ENCODE results near the gene DIS3L2. TPM values are rescaled to one million over a fixed set of nuclear protein-coding genes. Genes with fewer than 3 reads are reported as not detected.

DIS3L2 gene
- total and polyA plus RNA-seq, 2 experiments from 2014 or later, result 15.2 to 25.3 TPM

DNA sequence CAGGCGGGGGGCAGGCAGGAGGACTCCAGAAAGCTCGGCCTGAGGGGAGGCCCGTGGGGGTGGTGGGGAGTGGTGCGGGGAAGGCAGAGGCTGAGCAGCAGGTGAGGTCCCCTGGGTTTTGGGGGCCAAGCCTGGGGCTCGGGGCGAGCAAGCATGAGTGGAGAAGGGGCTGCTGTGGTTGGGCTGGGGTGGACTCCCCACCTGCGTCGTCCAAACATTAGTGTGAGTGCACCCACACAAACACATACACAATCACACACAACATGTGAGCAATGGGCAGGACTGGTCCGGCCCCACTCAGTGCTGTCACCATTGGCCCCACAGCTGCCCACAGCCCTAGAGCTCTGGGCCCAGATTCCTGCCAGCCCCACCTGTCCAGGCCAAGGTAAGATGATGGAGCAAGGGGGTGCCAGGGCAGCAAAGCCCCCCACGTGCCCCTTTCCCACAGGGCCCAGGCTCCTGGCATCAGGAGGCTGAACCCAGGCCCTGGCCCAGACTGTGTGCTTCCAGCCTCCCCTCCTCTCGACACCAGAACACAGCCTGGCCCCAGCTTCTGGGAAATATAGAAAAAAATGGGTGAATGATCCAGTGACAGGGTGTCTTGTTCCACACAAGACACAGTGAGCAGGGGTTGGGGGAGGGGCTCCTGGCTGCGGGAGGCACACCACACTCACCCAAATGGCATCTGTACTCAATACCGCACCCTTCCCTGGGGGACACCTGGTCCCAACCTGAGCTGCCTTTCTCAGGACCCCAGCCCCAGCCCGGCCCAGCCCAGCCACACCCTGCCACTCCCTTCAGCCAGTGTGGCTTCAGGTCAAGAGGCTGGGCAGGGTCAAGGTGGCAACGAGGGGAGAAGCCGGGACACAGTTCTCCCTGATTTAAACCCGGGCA, 416.6 kb downstream of the DIS3L2 start:
- no peak overlapping the region for H3K4me2 ChIP-seq
- no peak overlapping the region for H3K27ac ChIP-seq (ENCODE audit: low read depth)
- Mint-ChIP-seq H3K36me3 (ENCODE audit: low read depth) (no peaks in the 10 kb centered on the region), H3K9me3 (no peaks in the 10 kb centered on the region), H3K27ac (no peak overlapping the region), H3K4me1 (peaks cover 15% of the 10 kb centered on the region), H3K4me3 (no peak overlapping the region), H3K27me3 (ENCODE audit: insufficient read depth, low read depth, poor library complexity) (peaks cover 9% of the 10 kb centered on the region)
- ATAC-seq, result no peak
- H3K79me2 ChIP-seq (replicated peaks; ENCODE audit: insufficient read depth), result no peaks in the 10 kb centered on the region
- H3K9me2 ChIP-seq (ENCODE audit: insufficient read depth), result no peaks in the 10 kb centered on the region
- TF ChIP-seq, protein P1, sequence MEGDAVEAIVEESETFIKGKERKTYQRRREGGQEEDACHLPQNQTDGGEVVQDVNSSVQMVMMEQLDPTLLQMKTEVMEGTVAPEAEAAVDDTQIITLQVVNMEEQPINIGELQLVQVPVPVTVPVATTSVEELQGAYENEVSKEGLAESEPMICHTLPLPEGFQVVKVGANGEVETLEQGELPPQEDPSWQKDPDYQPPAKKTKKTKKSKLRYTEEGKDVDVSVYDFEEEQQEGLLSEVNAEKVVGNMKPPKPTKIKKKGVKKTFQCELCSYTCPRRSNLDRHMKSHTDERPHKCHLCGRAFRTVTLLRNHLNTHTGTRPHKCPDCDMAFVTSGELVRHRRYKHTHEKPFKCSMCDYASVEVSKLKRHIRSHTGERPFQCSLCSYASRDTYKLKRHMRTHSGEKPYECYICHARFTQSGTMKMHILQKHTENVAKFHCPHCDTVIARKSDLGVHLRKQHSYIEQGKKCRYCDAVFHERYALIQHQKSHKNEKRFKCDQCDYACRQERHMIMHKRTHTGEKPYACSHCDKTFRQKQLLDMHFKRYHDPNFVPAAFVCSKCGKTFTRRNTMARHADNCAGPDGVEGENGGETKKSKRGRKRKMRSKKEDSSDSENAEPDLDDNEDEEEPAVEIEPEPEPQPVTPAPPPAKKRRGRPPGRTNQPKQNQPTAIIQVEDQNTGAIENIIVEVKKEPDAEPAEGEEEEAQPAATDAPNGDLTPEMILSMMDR (conservative IDR thresholded peaks at IDR 0.05; ENCODE audit: low read depth in 2 of 2), result no peak
- no peak for TF ChIP-seq ZNF331 (CRISPR knock-in tag; IDR thresholded peaks at IDR 0.05; ENCODE audit: low read depth)
- TF ChIP-seq, protein P2, sequence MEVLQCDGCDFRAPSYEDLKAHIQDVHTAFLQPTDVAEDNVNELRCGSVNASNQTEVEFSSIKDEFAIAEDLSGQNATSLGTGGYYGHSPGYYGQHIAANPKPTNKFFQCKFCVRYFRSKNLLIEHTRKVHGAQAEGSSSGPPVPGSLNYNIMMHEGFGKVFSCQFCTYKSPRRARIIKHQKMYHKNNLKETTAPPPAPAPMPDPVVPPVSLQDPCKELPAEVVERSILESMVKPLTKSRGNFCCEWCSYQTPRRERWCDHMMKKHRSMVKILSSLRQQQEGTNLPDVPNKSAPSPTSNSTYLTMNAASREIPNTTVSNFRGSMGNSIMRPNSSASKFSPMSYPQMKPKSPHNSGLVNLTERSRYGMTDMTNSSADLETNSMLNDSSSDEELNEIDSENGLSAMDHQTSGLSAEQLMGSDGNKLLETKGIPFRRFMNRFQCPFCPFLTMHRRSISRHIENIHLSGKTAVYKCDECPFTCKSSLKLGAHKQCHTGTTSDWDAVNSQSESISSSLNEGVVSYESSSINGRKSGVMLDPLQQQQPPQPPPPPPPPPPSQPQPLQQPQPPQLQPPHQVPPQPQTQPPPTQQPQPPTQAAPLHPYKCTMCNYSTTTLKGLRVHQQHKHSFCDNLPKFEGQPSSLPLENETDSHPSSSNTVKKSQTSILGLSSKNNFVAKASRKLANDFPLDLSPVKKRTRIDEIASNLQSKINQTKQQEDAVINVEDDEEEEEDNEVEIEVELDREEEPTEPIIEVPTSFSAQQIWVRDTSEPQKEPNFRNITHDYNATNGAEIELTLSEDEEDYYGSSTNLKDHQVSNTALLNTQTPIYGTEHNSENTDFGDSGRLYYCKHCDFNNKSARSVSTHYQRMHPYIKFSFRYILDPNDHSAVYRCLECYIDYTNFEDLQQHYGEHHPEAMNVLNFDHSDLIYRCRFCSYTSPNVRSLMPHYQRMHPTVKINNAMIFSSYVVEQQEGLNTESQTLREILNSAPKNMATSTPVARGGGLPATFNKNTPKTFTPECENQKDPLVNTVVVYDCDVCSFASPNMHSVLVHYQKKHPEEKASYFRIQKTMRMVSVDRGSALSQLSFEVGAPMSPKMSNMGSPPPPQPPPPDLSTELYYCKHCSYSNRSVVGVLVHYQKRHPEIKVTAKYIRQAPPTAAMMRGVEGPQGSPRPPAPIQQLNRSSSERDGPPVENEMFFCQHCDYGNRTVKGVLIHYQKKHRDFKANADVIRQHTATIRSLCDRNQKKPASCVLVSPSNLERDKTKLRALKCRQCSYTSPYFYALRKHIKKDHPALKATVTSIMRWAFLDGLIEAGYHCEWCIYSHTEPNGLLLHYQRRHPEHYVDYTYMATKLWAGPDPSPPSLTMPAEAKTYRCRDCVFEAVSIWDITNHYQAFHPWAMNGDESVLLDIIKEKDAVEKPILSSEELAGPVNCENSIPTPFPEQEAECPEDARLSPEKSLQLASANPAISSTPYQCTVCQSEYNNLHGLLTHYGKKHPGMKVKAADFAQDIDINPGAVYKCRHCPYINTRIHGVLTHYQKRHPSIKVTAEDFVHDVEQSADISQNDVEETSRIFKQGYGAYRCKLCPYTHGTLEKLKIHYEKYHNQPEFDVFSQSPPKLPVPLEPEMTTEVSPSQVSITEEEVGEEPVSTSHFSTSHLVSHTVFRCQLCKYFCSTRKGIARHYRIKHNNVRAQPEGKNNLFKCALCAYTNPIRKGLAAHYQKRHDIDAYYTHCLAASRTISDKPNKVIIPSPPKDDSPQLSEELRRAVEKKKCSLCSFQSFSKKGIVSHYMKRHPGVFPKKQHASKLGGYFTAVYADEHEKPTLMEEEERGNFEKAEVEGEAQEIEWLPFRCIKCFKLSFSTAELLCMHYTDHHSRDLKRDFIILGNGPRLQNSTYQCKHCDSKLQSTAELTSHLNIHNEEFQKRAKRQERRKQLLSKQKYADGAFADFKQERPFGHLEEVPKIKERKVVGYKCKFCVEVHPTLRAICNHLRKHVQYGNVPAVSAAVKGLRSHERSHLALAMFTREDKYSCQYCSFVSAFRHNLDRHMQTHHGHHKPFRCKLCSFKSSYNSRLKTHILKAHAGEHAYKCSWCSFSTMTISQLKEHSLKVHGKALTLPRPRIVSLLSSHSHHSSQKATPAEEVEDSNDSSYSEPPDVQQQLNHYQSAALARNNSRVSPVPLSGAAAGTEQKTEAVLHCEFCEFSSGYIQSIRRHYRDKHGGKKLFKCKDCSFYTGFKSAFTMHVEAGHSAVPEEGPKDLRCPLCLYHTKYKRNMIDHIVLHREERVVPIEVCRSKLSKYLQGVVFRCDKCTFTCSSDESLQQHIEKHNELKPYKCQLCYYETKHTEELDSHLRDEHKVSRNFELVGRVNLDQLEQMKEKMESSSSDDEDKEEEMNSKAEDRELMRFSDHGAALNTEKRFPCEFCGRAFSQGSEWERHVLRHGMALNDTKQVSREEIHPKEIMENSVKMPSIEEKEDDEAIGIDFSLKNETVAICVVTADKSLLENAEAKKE (CRISPR knock-in tag; IDR thresholded peaks at IDR 0.05), result no peak
- no peak for TF ChIP-seq EZH2phosphoT487 (IDR thresholded peaks at IDR 0.05; ENCODE audit: unreplicated experiment)
- TF ChIP-seq CREB1 (CRISPR knock-in tag; IDR thresholded peaks at IDR 0.05; ENCODE audit: low read depth), result no peak
- no peak for TF ChIP-seq ZNF114 (CRISPR knock-in tag; IDR thresholded peaks at IDR 0.05)
- TF ChIP-seq JUNB (IDR thresholded peaks at IDR 0.05; ENCODE audit: unreplicated experiment), result no peak
- TF ChIP-seq, protein P3, sequence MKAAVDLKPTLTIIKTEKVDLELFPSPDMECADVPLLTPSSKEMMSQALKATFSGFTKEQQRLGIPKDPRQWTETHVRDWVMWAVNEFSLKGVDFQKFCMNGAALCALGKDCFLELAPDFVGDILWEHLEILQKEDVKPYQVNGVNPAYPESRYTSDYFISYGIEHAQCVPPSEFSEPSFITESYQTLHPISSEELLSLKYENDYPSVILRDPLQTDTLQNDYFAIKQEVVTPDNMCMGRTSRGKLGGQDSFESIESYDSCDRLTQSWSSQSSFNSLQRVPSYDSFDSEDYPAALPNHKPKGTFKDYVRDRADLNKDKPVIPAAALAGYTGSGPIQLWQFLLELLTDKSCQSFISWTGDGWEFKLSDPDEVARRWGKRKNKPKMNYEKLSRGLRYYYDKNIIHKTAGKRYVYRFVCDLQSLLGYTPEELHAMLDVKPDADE (IDR thresholded peaks at IDR 0.05), result no peak
- no peak for TF ChIP-seq STAT1 (IDR thresholded peaks at IDR 0.05; ENCODE audit: unreplicated experiment)
- TF ChIP-seq POLR2AphosphoS5 (IDR thresholded peaks at IDR 0.05; ENCODE audit: low read depth), result no peak
- no peak for TF ChIP-seq NANOG (IDR thresholded peaks at IDR 0.05; ENCODE audit: borderline replicate concordance)
- TF ChIP-seq, protein P4, sequence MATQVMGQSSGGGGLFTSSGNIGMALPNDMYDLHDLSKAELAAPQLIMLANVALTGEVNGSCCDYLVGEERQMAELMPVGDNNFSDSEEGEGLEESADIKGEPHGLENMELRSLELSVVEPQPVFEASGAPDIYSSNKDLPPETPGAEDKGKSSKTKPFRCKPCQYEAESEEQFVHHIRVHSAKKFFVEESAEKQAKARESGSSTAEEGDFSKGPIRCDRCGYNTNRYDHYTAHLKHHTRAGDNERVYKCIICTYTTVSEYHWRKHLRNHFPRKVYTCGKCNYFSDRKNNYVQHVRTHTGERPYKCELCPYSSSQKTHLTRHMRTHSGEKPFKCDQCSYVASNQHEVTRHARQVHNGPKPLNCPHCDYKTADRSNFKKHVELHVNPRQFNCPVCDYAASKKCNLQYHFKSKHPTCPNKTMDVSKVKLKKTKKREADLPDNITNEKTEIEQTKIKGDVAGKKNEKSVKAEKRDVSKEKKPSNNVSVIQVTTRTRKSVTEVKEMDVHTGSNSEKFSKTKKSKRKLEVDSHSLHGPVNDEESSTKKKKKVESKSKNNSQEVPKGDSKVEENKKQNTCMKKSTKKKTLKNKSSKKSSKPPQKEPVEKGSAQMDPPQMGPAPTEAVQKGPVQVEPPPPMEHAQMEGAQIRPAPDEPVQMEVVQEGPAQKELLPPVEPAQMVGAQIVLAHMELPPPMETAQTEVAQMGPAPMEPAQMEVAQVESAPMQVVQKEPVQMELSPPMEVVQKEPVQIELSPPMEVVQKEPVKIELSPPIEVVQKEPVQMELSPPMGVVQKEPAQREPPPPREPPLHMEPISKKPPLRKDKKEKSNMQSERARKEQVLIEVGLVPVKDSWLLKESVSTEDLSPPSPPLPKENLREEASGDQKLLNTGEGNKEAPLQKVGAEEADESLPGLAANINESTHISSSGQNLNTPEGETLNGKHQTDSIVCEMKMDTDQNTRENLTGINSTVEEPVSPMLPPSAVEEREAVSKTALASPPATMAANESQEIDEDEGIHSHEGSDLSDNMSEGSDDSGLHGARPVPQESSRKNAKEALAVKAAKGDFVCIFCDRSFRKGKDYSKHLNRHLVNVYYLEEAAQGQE (IDR thresholded peaks at IDR 0.05; ENCODE audit: unreplicated experiment), result no peak
- TF ChIP-seq EZH2 (IDR thresholded peaks at IDR 0.05; ENCODE audit: low read depth, unreplicated experiment), result no peak
- no peak overlapping the region for H3K4me3 ChIP-seq
- peaks cover 7% of the 10 kb centered on the region; the same call in 1 of the 2 replicates for H3K4me1 ChIP-seq (ENCODE audit: insufficient read depth)
- no peaks in the 10 kb centered on the region for H4K20me1 ChIP-seq (replicated peaks; ENCODE audit: insufficient read depth)
- H3K36me3 ChIP-seq (ENCODE audit: insufficient read depth), result no peaks in the 10 kb centered on the region
- peaks cover 14% of the 10 kb centered on the region for H3K27me3 ChIP-seq (ENCODE audit: insufficient read depth)
- no peak overlapping the region for H2AFZ ChIP-seq
- 0 out of 2 replicates have a peak, but pooled peaks cover 4% of the 10 kb centered on the region for H3F3A ChIP-seq (replicated peaks; ENCODE audit: low read depth)
- DNase-seq (ENCODE audit: low spot score), result no peak
